HepG2 (cell line): ENCODE measurements around the gene TCFL5.

Experiments used
- CTCF ChIP-seq: sonication (generic); formaldehyde crosslinking; IDR thresholded peaks from 2 replicates; pipeline ENCODE4 v1.5.0; 2020; ENCODE audit warnings: mild to moderate bottlenecking, missing genetic modification reagents, moderate library complexity
- FOXM1 ChIP-seq: sonication (generic); formaldehyde crosslinking; IDR thresholded peaks from 2 replicates; pipeline ENCODE4 v1.5.0; 2020; ENCODE audit warnings: missing genetic modification reagents
- JARID2 ChIP-seq: sonication (generic); formaldehyde crosslinking; IDR thresholded peaks from 2 replicates; pipeline ENCODE4 v1.8.1; 2023; ENCODE audit warnings: missing genetic modification reagents, inconsistent platforms; ENCODE audit not compliant: insufficient replicate concordance
- MED8 ChIP-seq: sonication (generic); formaldehyde crosslinking; IDR thresholded peaks from 2 replicates; pipeline ENCODE4 v1.8.1; 2023; ENCODE audit warnings: mild to moderate bottlenecking, missing genetic modification reagents; ENCODE audit not compliant: insufficient replicate concordance
- PAF1 ChIP-seq: IDR thresholded peaks from 2 replicates; pipeline ENCODE4 v1.6.1; 2016; ENCODE audit warnings: missing genetic modification reagents, missing compliant biosample characterization
- ZNF160 ChIP-seq: sonication (generic); formaldehyde crosslinking; IDR thresholded peaks from 2 replicates; pipeline ENCODE4 v1.8.0; 2022; ENCODE audit warnings: mild to moderate bottlenecking, inconsistent platforms, missing genetic modification reagents
- ZNF501 ChIP-seq: sonication (generic); formaldehyde crosslinking; IDR thresholded peaks from 2 replicates; pipeline ENCODE4 v1.5.1; 2020; ENCODE audit warnings: mild to moderate bottlenecking, moderate library complexity, missing genetic modification reagents

- TF ChIP-seq FOXM1 (CRISPR knock-in tag) (no peak), JARID2 (no peak), CTCF (CRISPR knock-in tag) (no peak), ZNF501 (CRISPR knock-in tag) (no peak), PAF1 (CRISPR knock-in tag) (no peak), ZNF160 (CRISPR knock-in tag) (no peak), MED8 (no peak)
Observed at GRCh38 chr20:62910777-62911497, 49.3 kb upstream of the TCFL5 start.
